Measurements from ENCODE around the gene RALGAPB.

GRCh38 chr20:38466983-38467382 is 5.7 kb upstream of the RALGAPB start:
- TF ChIP-seq CTCF (IDR thresholded peaks at IDR 0.05) (no peak), POLR2A (IDR thresholded peaks at IDR 0.05) (no peak), POLR2AphosphoS5 (IDR thresholded peaks at IDR 0.05) (no peak)

Data from suprapubic skin (tissue), 4 donors.